HEK293T (cell line): ENCODE measurements around the gene PODNL1.

Experiments used
- ARNT ChIP-seq: fragments of 450-650 bp; IDR thresholded peaks from 2 replicates; pipeline ENCODE4 v1.6.1; 2017; ENCODE audit warnings: mild to moderate bottlenecking
- BHLHE40 ChIP-seq: fragments of 450-650 bp; IDR thresholded peaks from 2 replicates; pipeline ENCODE4 v1.6.1; 2016; ENCODE audit warnings: mild to moderate bottlenecking, moderate library complexity, borderline replicate concordance
- CTBP1 ChIP-seq: fragments of 450-650 bp; IDR thresholded peaks from 2 replicates; pipeline ENCODE4 v1.6.1; 2016; ENCODE audit warnings: borderline replicate concordance
- ELF4 ChIP-seq: fragments of 450-650 bp; IDR thresholded peaks from 2 replicates; pipeline ENCODE4 v1.6.1; 2017; ENCODE audit warnings: antibody characterized with exemption
- FOXA1 ChIP-seq: fragments of 450-650 bp; IDR thresholded peaks from 2 replicates; pipeline ENCODE4 v1.6.1; 2016; ENCODE audit warnings: mild to moderate bottlenecking
- FOXK2 ChIP-seq: fragments of 450-650 bp; IDR thresholded peaks from 2 replicates; pipeline ENCODE4 v1.6.1; 2016; ENCODE audit warnings: mild to moderate bottlenecking
- FOXM1 ChIP-seq: fragments of 450-650 bp; IDR thresholded peaks from 2 replicates; pipeline ENCODE4 v1.6.1; 2017; ENCODE audit warnings: mild to moderate bottlenecking, borderline replicate concordance
- HDGF ChIP-seq: fragments of 450-650 bp; IDR thresholded peaks from 2 replicates; pipeline ENCODE4 v1.6.1; 2017; ENCODE audit warnings: antibody characterized with exemption, borderline replicate concordance
- NFRKB ChIP-seq: fragments of 450-650 bp; IDR thresholded peaks from 2 replicates; pipeline ENCODE4 v1.6.1; 2016; ENCODE audit warnings: mild to moderate bottlenecking, moderate library complexity
- PKNOX1 ChIP-seq: fragments of 450-650 bp; IDR thresholded peaks from 2 replicates; pipeline ENCODE4 v1.6.1; 2016
- SP1 ChIP-seq: fragments of 450-650 bp; IDR thresholded peaks from 2 replicates; pipeline ENCODE4 v1.6.1; 2017
- SUZ12 ChIP-seq: fragments of 450-650 bp; IDR thresholded peaks from 2 replicates; pipeline ENCODE4 v1.6.1; 2016; ENCODE audit warnings: mild to moderate bottlenecking
- TARDBP ChIP-seq: fragments of 450-650 bp; IDR thresholded peaks from 2 replicates; pipeline ENCODE4 v1.6.1; 2016
- ZNF384 ChIP-seq: fragments of 450-650 bp; IDR thresholded peaks from 2 replicates; pipeline ENCODE4 v1.6.1; 2016

- no peak for TF ChIP-seq FOXM1
- no peak for TF ChIP-seq ARNT
- TF ChIP-seq FOXK2: no peak
- no peak for TF ChIP-seq TARDBP
- TF ChIP-seq SP1: no peak
- TF ChIP-seq FOXA1: no peak
- TF ChIP-seq ELF4: no peak
- no peak for TF ChIP-seq ZNF384
- TF ChIP-seq SUZ12: no peak
- TF ChIP-seq BHLHE40: no peak
- TF ChIP-seq HDGF: no peak
- TF ChIP-seq CTBP1: no peak
- no peak for TF ChIP-seq NFRKB
- TF ChIP-seq PKNOX1: no peak
Measured at GRCh38 chr19:13918726-13919411, 19.3 kb downstream of the PODNL1 start.
